K562 (cell line): ENCODE results near the gene GPSM3. TPM values are rescaled to one million over a fixed set of nuclear protein-coding genes. Genes with fewer than 3 reads are reported as not detected.

Source experiments
- CBX1 ChIP-seq: sonication (generic); IDR thresholded peaks from 2 replicates; pipeline ENCODE4 v1.6.1; 2016; ENCODE audit warnings: antibody characterized with exemption, low read depth, mild to moderate bottlenecking
- FOS ChIP-seq: IDR thresholded peaks from 3 replicates; pipeline ENCODE4 v1.6.1; 2011; ENCODE audit not compliant: insufficient read length; ENCODE audit errors: extremely low read depth
- FOXA1 ChIP-seq: fragments of 450-650 bp; IDR thresholded peaks from 2 replicates; pipeline ENCODE4 v1.6.1; 2016; ENCODE audit warnings: mild to moderate bottlenecking, borderline replicate concordance
- GABPB1 ChIP-seq: sonication (generic); formaldehyde crosslinking; IDR thresholded peaks from 2 replicates; pipeline ENCODE4 v1.8.0; 2022; ENCODE audit warnings: mild to moderate bottlenecking, missing genetic modification reagents
- GATAD2B ChIP-seq: fragments of 450-650 bp; IDR thresholded peaks from 2 replicates; pipeline ENCODE4 v1.6.1; 2017; ENCODE audit warnings: mild to moderate bottlenecking, borderline replicate concordance
- IFI16 ChIP-seq: fragments of 250-450 bp; sonication (Bioruptor Pico); IDR thresholded peaks from 2 replicates; pipeline ENCODE4 v2.1.2; 2022; ENCODE audit warnings: mild to moderate bottlenecking, inconsistent platforms
- IRF9 ChIP-seq: fragments of 450-650 bp; IDR thresholded peaks from 2 replicates; pipeline ENCODE4 v1.6.1; 2016; ENCODE audit warnings: missing biosample characterization, missing genetic modification characterization
- KDM1A ChIP-seq, 2 experiments: fragments of 450-650 bp; IDR thresholded peaks; 2 replicates each; pipeline ENCODE4 v1.6.1; 2016; ENCODE audit warnings: mild to moderate bottlenecking in 2 of 2
- MTA3 ChIP-seq: fragments of 450-650 bp; formaldehyde crosslinking; IDR thresholded peaks from 2 replicates; pipeline ENCODE4 v1.6.1; 2017; ENCODE audit warnings: mild to moderate bottlenecking, borderline replicate concordance
- NFATC3 ChIP-seq: fragments of 450-650 bp; IDR thresholded peaks from 2 replicates; pipeline ENCODE4 v1.6.1; 2017; ENCODE audit warnings: mild to moderate bottlenecking
- PCBP2 ChIP-seq: fragments of 200-400 bp; formaldehyde crosslinking; IDR thresholded peaks from 2 replicates; pipeline ENCODE4 v1.6.1; 2018; ENCODE audit warnings: low read length, low read depth, mild to moderate bottlenecking, moderate library complexity; ENCODE audit not compliant: poor library complexity, severe bottlenecking
- POLR2B ChIP-seq: fragments of 450-650 bp; IDR thresholded peaks from 2 replicates; pipeline ENCODE4 v1.6.1; 2018; ENCODE audit warnings: low read depth; ENCODE audit not compliant: partially characterized antibody
- RAD51 ChIP-seq: fragments of 450-650 bp; IDR thresholded peaks from 2 replicates; pipeline ENCODE4 v1.7.1; 2016; ENCODE audit warnings: low read depth, mild to moderate bottlenecking, borderline replicate concordance
- SMARCB1 ChIP-seq: IDR thresholded peaks from 2 replicates; pipeline ENCODE4 v1.6.1; 2011; ENCODE audit warnings: improper control_type of control experiment, low read depth; ENCODE audit not compliant: insufficient read length
- SNIP1 ChIP-seq: fragments of 450-650 bp; IDR thresholded peaks from 2 replicates; pipeline ENCODE4 v1.7.1; 2017; ENCODE audit warnings: low read depth, mild to moderate bottlenecking
- STAT6 ChIP-seq: sonication (generic); formaldehyde crosslinking; IDR thresholded peaks from 2 replicates; pipeline ENCODE4 v1.8.1; 2023; ENCODE audit warnings: mild to moderate bottlenecking, missing genetic modification reagents
- TBL1XR1 ChIP-seq, 2 experiments: IDR thresholded peaks; 2 replicates each; pipeline ENCODE4 v1.6.1; 2012; ENCODE audit warnings: improper control_type of control experiment in 2 of 2, low read length in 2 of 2, mild to moderate bottlenecking in 1 of 2
- TCF7L2 ChIP-seq: fragments of 150-350 bp; IDR thresholded peaks from 2 replicates; pipeline ENCODE4 v1.6.1; 2016; ENCODE audit warnings: low read depth, mild to moderate bottlenecking, low read length, moderate library complexity
- ZEB2 ChIP-seq: fragments of 450-650 bp; IDR thresholded peaks from 2 replicates; pipeline ENCODE4 v1.6.1; 2016
- ZNF197 ChIP-seq: fragments of 200-800 bp; sonication (Bioruptor generic); IDR thresholded peaks from 2 replicates; pipeline ENCODE4 v1.6.1; 2016; ENCODE audit warnings: low read depth, missing genetic modification characterization, missing compliant biosample characterization
- ZNF224 ChIP-seq: sonication (generic); formaldehyde crosslinking; IDR thresholded peaks from 2 replicates; pipeline ENCODE4 v1.8.0; 2022; ENCODE audit warnings: mild to moderate bottlenecking, missing genetic modification reagents
- polyA plus RNA-seq, 8 experiments: library from polyadenylated mRNA; depleted of rRNA in 4 of 8; stranded (reverse) in 5 of 8; unstranded in 3 of 8; fragments of >200 nt; fragmentation: Nextera tagmentation in 2 of 8; fragmentation: Illumina TruSeq in 1 of 8; extraction: Ambion mirVana in 2 of 8; extraction: Trizol in 1 of 8; gene quantifications; 2 replicates each; pipeline versions ENCODE4 v1.2.1 to v1.2.3, GENCODE V29; 2011 to 2014; ENCODE audit warnings: inconsistent platforms in 1 of 8, missing spikeins in 1 of 8
- total RNA-seq, 7 experiments: library from RNA; depleted of rRNA in 6 of 7; stranded (reverse); fragments of >200 nt in 6 of 7; fragmentation: Illumina TruSeq in 2 of 7; extraction: Trizol in 2 of 7; gene quantifications; 2 replicates each; pipeline versions ENCODE4 v1.2.1 to v1.2.3, GENCODE V29; 2011 to 2021; ENCODE audit warnings: low replicate concordance in 1 of 7
- TF ChIP-seq, protein P1 (sequence below): fragments of 450-650 bp; formaldehyde crosslinking; IDR thresholded peaks from 2 replicates; pipeline ENCODE4 v1.4.0; 2022; ENCODE audit warnings: mild to moderate bottlenecking, moderate library complexity
- TF ChIP-seq, protein P2 (sequence below): fragments of 250-450 bp; sonication (Bioruptor Pico); IDR thresholded peaks from 2 replicates; pipeline ENCODE4 v1.9.0; 2021; ENCODE audit warnings: mild to moderate bottlenecking, inconsistent platforms

Gene GPSM3
- total and polyA plus RNA-seq, 9 of the 15 experiments (the other 6 are each of a cell fraction or from before 2014, with no cell fraction given): 5.3 to 42.6 (median 24.4) TPM

DNA sequence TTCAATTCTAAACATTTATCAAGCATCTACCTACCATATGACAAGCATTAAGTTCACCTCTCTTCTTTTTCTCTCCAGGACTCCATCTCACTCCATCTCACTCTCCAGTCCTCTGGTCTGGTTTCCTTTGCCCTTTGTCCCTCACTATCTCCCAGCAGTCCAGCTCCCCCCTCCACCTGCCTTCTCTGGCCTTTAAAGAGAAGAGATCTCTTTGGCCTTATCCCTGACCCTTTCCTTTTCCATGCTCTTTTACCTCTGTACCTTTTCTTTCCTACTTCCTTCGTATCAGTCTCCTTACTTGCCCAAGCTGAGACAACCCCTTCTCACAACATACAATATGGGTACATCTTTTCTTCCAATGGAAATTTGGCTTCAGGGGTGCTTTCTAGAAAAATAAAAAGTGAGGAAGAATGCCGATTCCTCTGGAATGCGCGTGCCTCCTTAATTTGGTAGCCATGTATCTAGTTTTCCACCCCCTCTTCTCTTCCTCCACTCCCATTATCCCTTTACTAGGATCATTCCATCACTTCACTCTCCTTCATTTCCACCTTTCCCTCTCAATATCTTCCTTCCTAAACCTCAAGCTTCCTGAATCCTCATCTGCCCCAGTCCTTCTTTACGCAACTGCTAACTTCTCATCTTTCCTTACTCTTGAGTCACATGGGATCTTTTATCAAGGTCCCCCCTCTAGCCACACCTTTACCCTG, 15.8 kb downstream of the GPSM3 start (continued):
- TF ChIP-seq CBX1 (no peak), RAD51 (peak; percentile 45), PCBP2 (no peak), SNIP1 (no peak), MTA3 (no peak), ZNF224 (no peak), GATAD2B (no peak), TCF7L2 (no peak), POLR2B (peak; percentile 32), ZEB2 (peak; percentile 51; the same call in 1 of the 2 replicates), TBL1XR1 (IDR thresholded peaks at IDR 0.05; ENCODE audit: low read length in 2 of 2) (0 out of 4 replicates have a peak, but pooled peaks of 1 of the 2 experiments have one; percentile 41), FOS (no peak), NFATC3 (no peak), FOXA1 (no peak), IRF9 (tag) (no peak), GABPB1 (CRISPR knock-in tag) (no peak), ZNF197 (CRISPR knock-in tag) (no peak; the same call in 1 of the 2 replicates), SMARCB1 (no peak), STAT6 (no peak), KDM1A (IDR thresholded peaks at IDR 0.05) (peak in 1 of 2 experiments; percentile 24; a peak in 3 of 4 replicates), IFI16 (CRISPR knock-in tag) (no peak)
- TF ChIP-seq, protein P1, sequence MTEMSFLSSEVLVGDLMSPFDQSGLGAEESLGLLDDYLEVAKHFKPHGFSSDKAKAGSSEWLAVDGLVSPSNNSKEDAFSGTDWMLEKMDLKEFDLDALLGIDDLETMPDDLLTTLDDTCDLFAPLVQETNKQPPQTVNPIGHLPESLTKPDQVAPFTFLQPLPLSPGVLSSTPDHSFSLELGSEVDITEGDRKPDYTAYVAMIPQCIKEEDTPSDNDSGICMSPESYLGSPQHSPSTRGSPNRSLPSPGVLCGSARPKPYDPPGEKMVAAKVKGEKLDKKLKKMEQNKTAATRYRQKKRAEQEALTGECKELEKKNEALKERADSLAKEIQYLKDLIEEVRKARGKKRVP (CRISPR knock-in tag): no peak; the same call in 1 of the 2 replicates
- TF ChIP-seq, protein P2, sequence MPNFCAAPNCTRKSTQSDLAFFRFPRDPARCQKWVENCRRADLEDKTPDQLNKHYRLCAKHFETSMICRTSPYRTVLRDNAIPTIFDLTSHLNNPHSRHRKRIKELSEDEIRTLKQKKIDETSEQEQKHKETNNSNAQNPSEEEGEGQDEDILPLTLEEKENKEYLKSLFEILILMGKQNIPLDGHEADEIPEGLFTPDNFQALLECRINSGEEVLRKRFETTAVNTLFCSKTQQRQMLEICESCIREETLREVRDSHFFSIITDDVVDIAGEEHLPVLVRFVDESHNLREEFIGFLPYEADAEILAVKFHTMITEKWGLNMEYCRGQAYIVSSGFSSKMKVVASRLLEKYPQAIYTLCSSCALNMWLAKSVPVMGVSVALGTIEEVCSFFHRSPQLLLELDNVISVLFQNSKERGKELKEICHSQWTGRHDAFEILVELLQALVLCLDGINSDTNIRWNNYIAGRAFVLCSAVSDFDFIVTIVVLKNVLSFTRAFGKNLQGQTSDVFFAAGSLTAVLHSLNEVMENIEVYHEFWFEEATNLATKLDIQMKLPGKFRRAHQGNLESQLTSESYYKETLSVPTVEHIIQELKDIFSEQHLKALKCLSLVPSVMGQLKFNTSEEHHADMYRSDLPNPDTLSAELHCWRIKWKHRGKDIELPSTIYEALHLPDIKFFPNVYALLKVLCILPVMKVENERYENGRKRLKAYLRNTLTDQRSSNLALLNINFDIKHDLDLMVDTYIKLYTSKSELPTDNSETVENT (CRISPR knock-in tag): no peak; the same call in 1 of the 2 replicates
